WTC11 (cell line): ENCODE data around the gene FTH1. TPM values are rescaled to one million over a fixed set of nuclear protein-coding genes. Genes with fewer than 3 reads are reported as not detected.

Source experiments
- ATAC-seq: fragments of 200-7000 bp; cut with Tn5 transposase; 2 replicates; pipeline ENCODE4 v1.10.0; 2021; ENCODE audit warnings: mild to moderate bottlenecking, moderate library complexity
- CTCF ChIA-PET: fragments of 300-600 bp; sonication (Branson Sonifier 250); formaldehyde crosslinking; loops from one replicate; lab custom pipeline; 2021; ENCODE audit warnings: antibody characterized with exemption; lab: Charles Lee
- POLR2A ChIA-PET: fragments of 350-600 bp; sonication (Branson Sonifier 250); formaldehyde crosslinking; loops from one replicate; lab custom pipeline; 2021; ENCODE audit warnings: antibody characterized with exemption; lab: Charles Lee
- DNase-seq: peaks from one replicate; pipeline ENCODE4 v3.0.0; 2021; ENCODE audit warnings: low spot score
- H3K27ac Mint-ChIP-seq: 2 replicates; pipeline ENCODE4 v1.8.0; 2021; ENCODE audit warnings: mixed read lengths
- H3K27me3 Mint-ChIP-seq: 2 replicates; pipeline ENCODE4 v1.8.0; 2021; ENCODE audit warnings: low read depth, mild to moderate bottlenecking, moderate library complexity, mixed read lengths
- H3K36me3 Mint-ChIP-seq: 2 replicates; pipeline ENCODE4 v1.8.0; 2021; ENCODE audit warnings: mixed read lengths
- H3K4me1 Mint-ChIP-seq: 2 replicates; pipeline ENCODE4 v1.8.0; 2022; ENCODE audit warnings: mixed read lengths
- H3K4me3 Mint-ChIP-seq: 2 replicates; pipeline ENCODE4 v1.8.0; 2021; ENCODE audit warnings: mild to moderate bottlenecking, moderate library complexity, mixed read lengths
- H3K9me3 Mint-ChIP-seq: 2 replicates; pipeline ENCODE4 v1.8.0; 2021; ENCODE audit warnings: mixed read lengths
- CREB1 ChIP-seq: sonication (generic); formaldehyde crosslinking; IDR thresholded peaks from 2 replicates; pipeline ENCODE4 v1.8.0; 2023; ENCODE audit warnings: mild to moderate bottlenecking, missing genetic modification reagents
- FOXK1 ChIP-seq: sonication (generic); formaldehyde crosslinking; IDR thresholded peaks from 2 replicates; pipeline ENCODE4 v1.8.0; 2022; ENCODE audit warnings: mild to moderate bottlenecking, moderate library complexity, missing genetic modification reagents
- GABPB1 ChIP-seq: sonication (generic); formaldehyde crosslinking; IDR thresholded peaks from 2 replicates; pipeline ENCODE4 v1.8.1; 2023; ENCODE audit warnings: mild to moderate bottlenecking, missing genetic modification reagents
- IRF2 ChIP-seq: sonication (generic); formaldehyde crosslinking; IDR thresholded peaks from 2 replicates; pipeline ENCODE4 v1.8.0; 2022; ENCODE audit warnings: low read depth, missing genetic modification reagents, borderline replicate concordance
- MYBL2 ChIP-seq: sonication (generic); formaldehyde crosslinking; IDR thresholded peaks from 2 replicates; pipeline ENCODE4 v1.8.1; 2023; ENCODE audit warnings: mild to moderate bottlenecking, moderate library complexity, missing genetic modification reagents
- NFATC4 ChIP-seq: fragments of 250-450 bp; sonication (Bioruptor Pico); IDR thresholded peaks from 2 replicates; pipeline ENCODE4 v1.9.0; 2021; ENCODE audit warnings: mild to moderate bottlenecking
- RORB ChIP-seq: fragments of 250-450 bp; sonication (Bioruptor Pico); IDR thresholded peaks from 2 replicates; pipeline ENCODE4 v1.9.0; 2021; ENCODE audit warnings: mild to moderate bottlenecking
- TEAD1 ChIP-seq: sonication (generic); formaldehyde crosslinking; IDR thresholded peaks from 2 replicates; pipeline ENCODE4 v1.8.0; 2022; ENCODE audit warnings: mild to moderate bottlenecking, missing genetic modification reagents
- ZBTB21 ChIP-seq: sonication (generic); formaldehyde crosslinking; IDR thresholded peaks from 2 replicates; pipeline ENCODE4 v1.8.1; 2023; ENCODE audit warnings: mild to moderate bottlenecking, missing genetic modification reagents, borderline replicate concordance
- ZNF317 ChIP-seq: sonication (generic); formaldehyde crosslinking; IDR thresholded peaks from 2 replicates; pipeline ENCODE4 v1.8.1; 2023; ENCODE audit warnings: low read depth, mild to moderate bottlenecking, moderate library complexity, missing genetic modification reagents, borderline replicate concordance
- total RNA-seq: library from RNA; stranded (reverse); gene quantifications from 3 replicates; pipeline ENCODE4 v1.2.3, GENCODE V29; 2021
- TF ChIP-seq, protein P1 (sequence below): sonication (generic); formaldehyde crosslinking; IDR thresholded peaks from 2 replicates; pipeline ENCODE4 v1.8.0; 2023; ENCODE audit warnings: missing genetic modification reagents, mild to moderate bottlenecking, borderline replicate concordance
- TF ChIP-seq, protein P2 (sequence below): fragments of 200-600 bp; IDR thresholded peaks from 2 replicates; pipeline ENCODE4 v1.8.0; 2022; ENCODE audit warnings: antibody characterized with exemption
- TF ChIP-seq, protein P3 (sequence below): sonication (generic); formaldehyde crosslinking; IDR thresholded peaks from 2 replicates; pipeline ENCODE4 v1.8.1; 2023; ENCODE audit warnings: mild to moderate bottlenecking, missing genetic modification reagents, moderate library complexity
- TF ChIP-seq, protein P4 (sequence below): sonication (generic); formaldehyde crosslinking; IDR thresholded peaks from 2 replicates; pipeline ENCODE4 v1.8.1; 2023; ENCODE audit warnings: mild to moderate bottlenecking, missing genetic modification reagents
- TF ChIP-seq, protein P5 (sequence below): fragments of 250-450 bp; sonication (Bioruptor Pico); IDR thresholded peaks from 2 replicates; pipeline ENCODE4 v2.1.2; 2022; ENCODE audit warnings: mild to moderate bottlenecking, moderate library complexity

The FTH1 gene
- total RNA-seq, 1 experiment from 2014 or later: 1,108 TPM

DNA sequence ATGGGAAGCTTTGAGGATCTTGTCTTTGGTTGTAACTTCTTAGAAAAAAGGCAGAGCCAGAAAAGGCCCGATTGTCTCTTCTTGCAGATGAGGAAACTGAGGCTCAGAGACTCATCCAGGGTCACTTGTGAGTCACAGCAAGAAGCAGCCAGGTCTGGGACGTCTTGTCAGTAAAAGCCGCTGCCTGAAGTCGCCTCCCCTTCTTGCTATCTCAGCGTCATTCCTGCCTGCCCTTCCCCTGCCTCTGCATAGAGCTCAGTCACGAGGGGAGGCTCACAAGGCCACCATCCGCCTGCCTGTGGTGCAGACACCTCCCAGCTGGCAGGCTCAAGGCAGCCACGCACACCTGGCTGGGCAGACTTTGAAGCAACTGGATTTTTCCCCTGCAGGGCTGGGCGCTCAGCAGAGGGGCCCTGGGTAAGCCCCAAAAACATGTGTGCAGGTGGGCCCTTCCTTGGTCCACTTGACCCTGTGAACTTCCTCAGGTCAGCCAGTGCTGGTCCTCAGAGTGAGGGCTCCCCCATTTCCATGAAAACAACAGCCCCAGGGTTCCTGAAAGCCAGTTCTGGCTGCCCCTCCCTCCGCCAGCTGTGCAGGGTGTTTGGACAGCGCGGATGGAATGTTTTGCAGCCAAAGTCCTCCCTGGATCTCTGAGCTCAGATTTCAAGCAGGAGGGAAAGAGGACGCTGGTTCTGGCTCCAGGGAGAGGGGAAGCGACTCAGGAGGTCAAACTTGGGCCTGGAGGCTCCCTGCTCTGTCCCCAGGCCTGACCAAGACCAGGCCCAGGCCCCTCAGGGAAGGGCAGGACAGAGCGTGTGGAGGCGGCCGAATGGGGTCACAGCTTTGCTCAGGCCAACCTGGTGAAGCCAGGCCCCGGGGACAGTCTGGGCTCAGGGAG is 44.0 kb downstream of the FTH1 start:
- DNase-seq (peak; percentile 69), ATAC-seq (peak; percentile 67)
- Mint-ChIP-seq H3K9me3 (no peaks in the 10 kb centered on the region), H3K27ac (peak overlapping the region; percentile 94), H3K36me3 (no peaks in the 10 kb centered on the region), H3K4me3 (peak overlapping the region; percentile 41), H3K4me1 (peaks cover 42% of the 10 kb centered on the region), H3K27me3 (peaks cover 11% of the 10 kb centered on the region)
- CTCF ChIA-PET: interaction anchor here (0.6 to 5.3 kb wide), 14 partner anchors 10 to 185 kb away, joined by 3 to 95 read pairs (median 6); no protein-coding TSS in a partner anchor
- TF ChIP-seq ZBTB21 (CRISPR knock-in tag) (no peak), FOXK1 (CRISPR knock-in tag) (0 out of 2 replicates have a peak, but pooled peaks have one; percentile 54), GABPB1 (CRISPR knock-in tag) (peak; percentile 58)
- POLR2A ChIA-PET: interaction anchor here (1.9 kb wide), 1 partner anchor 16 kb away, joined by 9 read pairs; no protein-coding TSS in a partner anchor

DNA sequence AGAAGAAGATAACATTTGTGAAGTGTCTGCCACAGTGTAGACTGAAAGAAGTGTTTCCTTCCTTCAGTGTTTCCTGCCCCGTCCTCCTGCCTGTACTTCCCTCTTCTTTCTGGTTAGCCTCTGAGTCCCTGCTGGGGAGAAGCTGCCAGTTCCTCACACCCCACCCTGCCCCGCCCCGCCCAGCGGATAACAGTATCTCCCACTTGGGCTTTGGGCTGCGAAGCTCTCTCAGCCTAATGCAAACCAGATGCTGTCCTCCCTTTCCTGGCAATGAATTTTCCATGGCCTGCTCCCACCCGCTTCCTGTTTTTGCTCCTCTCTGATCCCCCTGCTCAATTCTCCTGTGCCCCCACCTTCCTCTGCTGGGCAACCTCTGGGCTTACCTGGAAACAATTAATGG is 44.9 kb downstream of the FTH1 start:
- H3K9me3 Mint-ChIP-seq: no peaks in the 10 kb centered on the region
- no peaks in the 10 kb centered on the region for H3K36me3 Mint-ChIP-seq
- ChIA-PET CTCF (interaction anchor here (1.3 to 5.3 kb wide), 7 partner anchors 14 to 175 kb away, joined by 3 to 95 read pairs (median 17); no protein-coding TSS in a partner anchor), POLR2A (interaction anchor here (1.9 kb wide), 1 partner anchor 15 kb away, joined by 9 read pairs; no protein-coding TSS in a partner anchor)
- TF ChIP-seq ZBTB21 (CRISPR knock-in tag): no peak
- TF ChIP-seq ZNF317 (CRISPR knock-in tag): no peak
- TF ChIP-seq, protein P1, sequence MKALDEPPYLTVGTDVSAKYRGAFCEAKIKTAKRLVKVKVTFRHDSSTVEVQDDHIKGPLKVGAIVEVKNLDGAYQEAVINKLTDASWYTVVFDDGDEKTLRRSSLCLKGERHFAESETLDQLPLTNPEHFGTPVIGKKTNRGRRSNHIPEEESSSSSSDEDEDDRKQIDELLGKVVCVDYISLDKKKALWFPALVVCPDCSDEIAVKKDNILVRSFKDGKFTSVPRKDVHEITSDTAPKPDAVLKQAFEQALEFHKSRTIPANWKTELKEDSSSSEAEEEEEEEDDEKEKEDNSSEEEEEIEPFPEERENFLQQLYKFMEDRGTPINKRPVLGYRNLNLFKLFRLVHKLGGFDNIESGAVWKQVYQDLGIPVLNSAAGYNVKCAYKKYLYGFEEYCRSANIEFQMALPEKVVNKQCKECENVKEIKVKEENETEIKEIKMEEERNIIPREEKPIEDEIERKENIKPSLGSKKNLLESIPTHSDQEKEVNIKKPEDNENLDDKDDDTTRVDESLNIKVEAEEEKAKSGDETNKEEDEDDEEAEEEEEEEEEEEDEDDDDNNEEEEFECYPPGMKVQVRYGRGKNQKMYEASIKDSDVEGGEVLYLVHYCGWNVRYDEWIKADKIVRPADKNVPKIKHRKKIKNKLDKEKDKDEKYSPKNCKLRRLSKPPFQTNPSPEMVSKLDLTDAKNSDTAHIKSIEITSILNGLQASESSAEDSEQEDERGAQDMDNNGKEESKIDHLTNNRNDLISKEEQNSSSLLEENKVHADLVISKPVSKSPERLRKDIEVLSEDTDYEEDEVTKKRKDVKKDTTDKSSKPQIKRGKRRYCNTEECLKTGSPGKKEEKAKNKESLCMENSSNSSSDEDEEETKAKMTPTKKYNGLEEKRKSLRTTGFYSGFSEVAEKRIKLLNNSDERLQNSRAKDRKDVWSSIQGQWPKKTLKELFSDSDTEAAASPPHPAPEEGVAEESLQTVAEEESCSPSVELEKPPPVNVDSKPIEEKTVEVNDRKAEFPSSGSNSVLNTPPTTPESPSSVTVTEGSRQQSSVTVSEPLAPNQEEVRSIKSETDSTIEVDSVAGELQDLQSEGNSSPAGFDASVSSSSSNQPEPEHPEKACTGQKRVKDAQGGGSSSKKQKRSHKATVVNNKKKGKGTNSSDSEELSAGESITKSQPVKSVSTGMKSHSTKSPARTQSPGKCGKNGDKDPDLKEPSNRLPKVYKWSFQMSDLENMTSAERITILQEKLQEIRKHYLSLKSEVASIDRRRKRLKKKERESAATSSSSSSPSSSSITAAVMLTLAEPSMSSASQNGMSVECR (CRISPR knock-in tag): no peak
- no peak for TF ChIP-seq IRF2 (CRISPR knock-in tag)
- no peak for TF ChIP-seq TEAD1
- TF ChIP-seq, protein P2, sequence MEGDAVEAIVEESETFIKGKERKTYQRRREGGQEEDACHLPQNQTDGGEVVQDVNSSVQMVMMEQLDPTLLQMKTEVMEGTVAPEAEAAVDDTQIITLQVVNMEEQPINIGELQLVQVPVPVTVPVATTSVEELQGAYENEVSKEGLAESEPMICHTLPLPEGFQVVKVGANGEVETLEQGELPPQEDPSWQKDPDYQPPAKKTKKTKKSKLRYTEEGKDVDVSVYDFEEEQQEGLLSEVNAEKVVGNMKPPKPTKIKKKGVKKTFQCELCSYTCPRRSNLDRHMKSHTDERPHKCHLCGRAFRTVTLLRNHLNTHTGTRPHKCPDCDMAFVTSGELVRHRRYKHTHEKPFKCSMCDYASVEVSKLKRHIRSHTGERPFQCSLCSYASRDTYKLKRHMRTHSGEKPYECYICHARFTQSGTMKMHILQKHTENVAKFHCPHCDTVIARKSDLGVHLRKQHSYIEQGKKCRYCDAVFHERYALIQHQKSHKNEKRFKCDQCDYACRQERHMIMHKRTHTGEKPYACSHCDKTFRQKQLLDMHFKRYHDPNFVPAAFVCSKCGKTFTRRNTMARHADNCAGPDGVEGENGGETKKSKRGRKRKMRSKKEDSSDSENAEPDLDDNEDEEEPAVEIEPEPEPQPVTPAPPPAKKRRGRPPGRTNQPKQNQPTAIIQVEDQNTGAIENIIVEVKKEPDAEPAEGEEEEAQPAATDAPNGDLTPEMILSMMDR: no peak
- no peak for TF ChIP-seq MYBL2 (CRISPR knock-in tag)
- TF ChIP-seq, protein P3, sequence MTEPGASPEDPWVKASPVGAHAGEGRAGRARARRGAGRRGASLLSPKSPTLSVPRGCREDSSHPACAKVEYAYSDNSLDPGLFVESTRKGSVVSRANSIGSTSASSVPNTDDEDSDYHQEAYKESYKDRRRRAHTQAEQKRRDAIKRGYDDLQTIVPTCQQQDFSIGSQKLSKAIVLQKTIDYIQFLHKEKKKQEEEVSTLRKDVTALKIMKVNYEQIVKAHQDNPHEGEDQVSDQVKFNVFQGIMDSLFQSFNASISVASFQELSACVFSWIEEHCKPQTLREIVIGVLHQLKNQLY (CRISPR knock-in tag): no peak
- TF ChIP-seq NFATC4 (CRISPR knock-in tag): no peak
- TF ChIP-seq, protein P4, sequence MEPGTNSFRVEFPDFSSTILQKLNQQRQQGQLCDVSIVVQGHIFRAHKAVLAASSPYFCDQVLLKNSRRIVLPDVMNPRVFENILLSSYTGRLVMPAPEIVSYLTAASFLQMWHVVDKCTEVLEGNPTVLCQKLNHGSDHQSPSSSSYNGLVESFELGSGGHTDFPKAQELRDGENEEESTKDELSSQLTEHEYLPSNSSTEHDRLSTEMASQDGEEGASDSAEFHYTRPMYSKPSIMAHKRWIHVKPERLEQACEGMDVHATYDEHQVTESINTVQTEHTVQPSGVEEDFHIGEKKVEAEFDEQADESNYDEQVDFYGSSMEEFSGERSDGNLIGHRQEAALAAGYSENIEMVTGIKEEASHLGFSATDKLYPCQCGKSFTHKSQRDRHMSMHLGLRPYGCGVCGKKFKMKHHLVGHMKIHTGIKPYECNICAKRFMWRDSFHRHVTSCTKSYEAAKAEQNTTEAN (CRISPR knock-in tag): no peak
- TF ChIP-seq CREB1 (CRISPR knock-in tag): no peak
- TF ChIP-seq RORB (CRISPR knock-in tag): no peak
- TF ChIP-seq, protein P5, sequence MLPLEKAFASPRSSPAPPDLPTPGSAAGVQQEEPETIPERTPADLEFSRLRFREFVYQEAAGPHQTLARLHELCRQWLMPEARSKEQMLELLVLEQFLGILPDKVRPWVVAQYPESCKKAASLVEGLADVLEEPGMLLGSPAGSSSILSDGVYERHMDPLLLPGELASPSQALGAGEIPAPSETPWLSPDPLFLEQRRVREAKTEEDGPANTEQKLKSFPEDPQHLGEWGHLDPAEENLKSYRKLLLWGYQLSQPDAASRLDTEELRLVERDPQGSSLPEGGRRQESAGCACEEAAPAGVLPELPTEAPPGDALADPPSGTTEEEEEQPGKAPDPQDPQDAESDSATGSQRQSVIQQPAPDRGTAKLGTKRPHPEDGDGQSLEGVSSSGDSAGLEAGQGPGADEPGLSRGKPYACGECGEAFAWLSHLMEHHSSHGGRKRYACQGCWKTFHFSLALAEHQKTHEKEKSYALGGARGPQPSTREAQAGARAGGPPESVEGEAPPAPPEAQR (CRISPR knock-in tag): no peak
- H3K4me1 Mint-ChIP-seq: peaks cover 48% of the 10 kb centered on the region
- peaks cover 20% of the 10 kb centered on the region for H3K27me3 Mint-ChIP-seq
- ATAC-seq (no peak; the same call in 1 of the 2 replicates), DNase-seq (no peak)
- H3K4me3 Mint-ChIP-seq: no peak overlapping the region
- peak overlapping the region; percentile 94; the same call in 1 of the 2 replicates for H3K27ac Mint-ChIP-seq
